CD4-positive, alpha-beta T cell (primary cell): ENCODE measurements around the gene IFT74. TPM values are rescaled to one million over a fixed set of nuclear protein-coding genes. Genes with fewer than 3 reads are reported as not detected.
A peak's percentile ranks its signal among the peaks of the same experiment; 100 is the strongest.

ENCODE experiments used
- ATAC-seq: fragments of 200-7000 bp; cut with Tn5 transposase; one replicate; pipeline ENCODE4 v1.10.0; 2022; ENCODE audit warnings: mild to moderate bottlenecking; ENCODE audit not compliant: poor library complexity
- CTCF ChIA-PET: fragments of 350-600 bp; sonication (Branson Sonifier 250); formaldehyde crosslinking; loops from one replicate; lab custom pipeline; 2021; ENCODE audit warnings: antibody characterized with exemption, inconsistent platforms; lab: Charles Lee
- POLR2A ChIA-PET: fragments of 350-600 bp; sonication (Branson Sonifier 250); formaldehyde crosslinking; loops from one replicate; lab custom pipeline; 2021; ENCODE audit warnings: antibody characterized with exemption, inconsistent platforms; lab: Charles Lee
- DNase-seq, 14 experiments: peaks; one replicate each; pipeline ENCODE4 v3.0.0-alpha.2; 2013 to 2020; ENCODE audit warnings: mixed read lengths in 2 of 14
- H3K27ac ChIP-seq, 2 donors: one replicate each; pipeline versions ENCODE4 v1.5.1 to v1.7.0; 2013; ENCODE audit warnings: low read length in 2 of 2, low read depth in 1 of 2, mild to moderate bottlenecking in 1 of 2
- H3K27me3 ChIP-seq, 2 experiments: 1 replicate in 1 of 2; 2 replicates in 1 of 2; pipeline versions ENCODE4 v1.6.1 to v1.7.0; 2013; ENCODE audit warnings: low read length in 2 of 2, control low read depth in 1 of 2, mild to moderate bottlenecking in 1 of 2, moderate library complexity in 1 of 2; ENCODE audit not compliant: insufficient read depth in 2 of 2, control insufficient read depth in 1 of 2
- H3K36me3 ChIP-seq: one replicate; pipeline ENCODE4 v1.6.1; 2013; ENCODE audit warnings: low read length, control low read depth; ENCODE audit not compliant: insufficient read depth
- H3K4me1 ChIP-seq: one replicate; pipeline ENCODE4 v1.6.1; 2013; ENCODE audit warnings: low read length, control low read depth; ENCODE audit not compliant: insufficient read depth
- H3K4me3 ChIP-seq: one replicate; pipeline ENCODE4 v1.5.1; 2013; ENCODE audit warnings: mild to moderate bottlenecking, low read length, moderate library complexity
- H3K9me3 ChIP-seq, 2 experiments: 1 replicate in 1 of 2; 2 replicates in 1 of 2; pipeline versions ENCODE4 v1.6.1 to v1.7.0; 2013; ENCODE audit warnings: low read length in 2 of 2, mild to moderate bottlenecking in 2 of 2, control low read depth in 1 of 2, moderate library complexity in 1 of 2; ENCODE audit not compliant: control insufficient read depth in 1 of 2, insufficient read depth in 1 of 2
- H3K27ac Mint-ChIP-seq: one replicate; pipeline ENCODE4 v1.8.0; 2020; ENCODE audit warnings: mixed read lengths
- H3K27me3 Mint-ChIP-seq: one replicate; pipeline ENCODE4 v1.8.0; 2021; ENCODE audit warnings: mixed read lengths
- H3K36me3 Mint-ChIP-seq: one replicate; pipeline ENCODE4 v1.8.0; 2021; ENCODE audit warnings: low read depth, mixed read lengths
- H3K4me1 Mint-ChIP-seq: one replicate; pipeline ENCODE4 v1.8.0; 2021; ENCODE audit warnings: low read depth, mixed read lengths
- H3K4me3 Mint-ChIP-seq: one replicate; pipeline ENCODE4 v1.8.0; 2020; ENCODE audit warnings: mild to moderate bottlenecking, mixed read lengths
- H3K9me3 Mint-ChIP-seq: one replicate; pipeline ENCODE4 v1.8.0; 2020; ENCODE audit warnings: mixed read lengths
- CTCF ChIP-seq: fragments of 200-600 bp; IDR thresholded peaks from one replicate; pipeline ENCODE4 v1.8.0; 2022; ENCODE audit warnings: antibody characterized with exemption, mild to moderate bottlenecking
- intact Hi-C, 2 experiments: fragments of 100-400 bp; cut with DNase I in 1 of 2; cut with micrococcal nuclease in 1 of 2; formaldehyde crosslinking; loops; one replicate each; pipeline versions ENCODE4 v1.15.1 to v1.9.0; 2023 to 2025; cut with DNase I, micrococcal nuclease
- total RNA-seq, 174 experiments: library from RNA in 2 of 174; stranded (reverse) in 2 of 174; gene quantifications; one replicate each; pipeline ENCODE4 v1.2.3 and lab custom pipeline; 2021 to 2026

Gene IFT74
- total RNA-seq, 2 experiments from 2014 or later, result 7.3 to 7.7 TPM

DNA sequence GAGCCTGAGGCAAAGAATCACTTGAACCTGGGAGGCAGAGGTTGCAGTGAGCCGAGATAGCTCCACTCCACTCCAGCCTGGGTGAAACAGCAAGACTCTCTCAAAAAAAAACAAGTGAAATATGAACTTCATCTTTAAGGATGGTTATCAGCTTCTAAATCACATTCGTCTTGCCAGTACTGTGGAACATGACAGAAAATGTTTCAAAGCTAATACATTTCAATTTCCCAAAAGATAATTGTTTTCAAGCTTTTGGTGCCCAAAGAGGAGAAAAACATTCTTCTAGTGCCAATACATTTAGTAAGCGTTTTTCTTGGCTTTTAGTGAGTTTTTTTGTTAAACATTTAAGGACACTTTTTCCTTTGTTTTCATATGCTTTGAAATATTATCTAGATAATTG is 4.4 kb upstream of the IFT74 start:
- no peak overlapping the region for H3K27ac Mint-ChIP-seq
- Histone ChIP-seq H3K9me3 (no peaks in the 10 kb centered on the region), H3K27me3 (no peaks in the 10 kb centered on the region), H3K27ac (no peak overlapping the region), H3K4me1 (peaks cover 12% of the 10 kb centered on the region), H3K36me3 (no peaks in the 10 kb centered on the region), H3K4me3 (no peak overlapping the region)
- peaks cover 42% of the 10 kb centered on the region for H3K4me1 Mint-ChIP-seq
- H3K4me3 Mint-ChIP-seq, result no peak overlapping the region
- no peak for TF ChIP-seq CTCF
- intact Hi-C loops, result loop anchor here in 1 of 2 experiments (10.0 kb wide), 1 partner anchor 623 kb away; the partner anchor contains the start of gene C9orf72
- peaks cover 22% of the 10 kb centered on the region for H3K36me3 Mint-ChIP-seq
- ChIA-PET POLR2A (no interaction called here), CTCF (interaction anchor here (1.3 kb wide), 1 partner anchor 10 kb away, joined by 7 read pairs; no protein-coding TSS in a partner anchor)
- no peaks in the 10 kb centered on the region for H3K9me3 Mint-ChIP-seq
- H3K27me3 Mint-ChIP-seq, result peaks cover 3% of the 10 kb centered on the region
- no peak for ATAC-seq
- DNase-seq, result no peak

DNA sequence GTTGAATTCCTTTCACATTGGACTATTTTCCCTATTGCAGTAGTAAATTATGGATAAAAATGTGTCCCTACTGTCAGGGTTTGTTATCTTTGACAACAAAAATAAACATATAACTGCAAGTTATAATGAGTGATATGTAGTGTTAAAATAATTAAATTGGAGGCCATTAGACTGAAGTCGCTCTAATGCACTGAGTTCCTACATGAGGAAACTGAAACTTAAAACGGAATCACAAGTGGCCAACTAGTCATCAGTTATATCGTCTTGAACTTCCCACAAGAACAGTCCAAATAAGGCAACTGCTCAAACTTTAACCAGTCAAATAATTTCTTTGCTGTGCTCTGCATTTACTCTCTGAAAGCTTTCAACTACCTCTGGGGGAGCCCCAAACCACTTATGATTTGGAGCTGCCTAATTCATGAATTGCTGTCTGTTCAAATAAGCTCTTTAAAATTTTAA is 2.1 kb upstream of the IFT74 start:
- ChIA-PET POLR2A (interaction anchor here (2.9 kb wide), 1 partner anchor 61 kb away, joined by 26 read pairs; the partner anchor contains the start of gene CAAP1), CTCF (interaction anchor here (3.1 kb wide), 1 partner anchor 61 kb away, joined by 16 read pairs; the partner anchor contains the start of gene CAAP1)
- Mint-ChIP-seq H3K27ac (peak overlapping the region; percentile 12), H3K36me3 (peaks cover 11% of the 10 kb centered on the region), H3K9me3 (no peaks in the 10 kb centered on the region), H3K4me3 (peak overlapping the region; percentile 57), H3K27me3 (peaks cover 3% of the 10 kb centered on the region), H3K4me1 (peaks cover 33% of the 10 kb centered on the region)
- Histone ChIP-seq H3K4me3 (no peak overlapping the region), H3K9me3 (no peaks in the 10 kb centered on the region), H3K4me1 (peaks cover 15% of the 10 kb centered on the region), H3K27ac (no peak overlapping the region), H3K27me3 (no peaks in the 10 kb centered on the region), H3K36me3 (no peaks in the 10 kb centered on the region)
- DNase-seq (peak in 3 of 14 experiments; percentile 32 to 48 (median 42)), ATAC-seq (no peak)
- intact Hi-C loops, result loop anchor here in 1 of 2 experiments (10.0 kb wide), 1 partner anchor 621 kb away; the partner anchor contains the start of gene C9orf72
- TF ChIP-seq CTCF, result no peak

GRCh38 chr9:26955222-26955903 is 849 bp upstream of the IFT74 start:
- intact Hi-C loops, result loop anchor here (5.0 to 10.0 kb wide), 2 partner anchors 617 to 619 kb away; partner anchors contain the start of gene C9orf72 (in 2 of the 2)
- H3K27ac ChIP-seq, result peak overlapping the region; percentile 48 to 73
- POLR2A ChIA-PET, result interaction anchor here (0.6 to 2.9 kb wide), 6 partner anchors 8 to 618 kb away, joined by 3 to 49 read pairs (median 6); partner anchors contain the start of genes C9orf72, CAAP1 and PLAA
- Mint-ChIP-seq H3K27me3 (peaks cover 2% of the 10 kb centered on the region), H3K36me3 (peaks cover 11% of the 10 kb centered on the region), H3K9me3 (no peaks in the 10 kb centered on the region), H3K4me3 (peak overlapping the region; percentile 94), H3K27ac (peak overlapping the region; percentile 94), H3K4me1 (peaks cover 33% of the 10 kb centered on the region)
- H3K4me3 ChIP-seq, result peak overlapping the region; percentile 71
- H3K4me1 ChIP-seq, result peaks cover 15% of the 10 kb centered on the region
- ATAC-seq (no peak), DNase-seq (peak in 2 of 14 experiments; percentile 31 to 37)
- no peaks in the 10 kb centered on the region for H3K36me3 ChIP-seq
- no peaks in the 10 kb centered on the region for H3K9me3 ChIP-seq
- no peak for TF ChIP-seq CTCF
- no peaks in the 10 kb centered on the region for H3K27me3 ChIP-seq
- CTCF ChIA-PET, result interaction anchor here (1.1 to 3.1 kb wide), 2 partner anchors 8 to 63 kb away, joined by 8 to 16 read pairs; partner anchors contain the start of genes CAAP1 and PLAA
